ENCODE results near the gene LINGO1.

The LINGO1 gene

GRCh38 chr15:77647961-77648360 lies 15.2 kb upstream of the LINGO1 start:
- ATAC-seq (replicated peaks) = no peak
- H3K4me1 Mint-ChIP-seq (ENCODE audit: low read depth in 2 of 2) = no peaks in the 10 kb centered on the region
- H3K27me3 Mint-ChIP-seq = peaks cover 28 to 66% of the 10 kb centered on the region in 2 donors

DNA sequence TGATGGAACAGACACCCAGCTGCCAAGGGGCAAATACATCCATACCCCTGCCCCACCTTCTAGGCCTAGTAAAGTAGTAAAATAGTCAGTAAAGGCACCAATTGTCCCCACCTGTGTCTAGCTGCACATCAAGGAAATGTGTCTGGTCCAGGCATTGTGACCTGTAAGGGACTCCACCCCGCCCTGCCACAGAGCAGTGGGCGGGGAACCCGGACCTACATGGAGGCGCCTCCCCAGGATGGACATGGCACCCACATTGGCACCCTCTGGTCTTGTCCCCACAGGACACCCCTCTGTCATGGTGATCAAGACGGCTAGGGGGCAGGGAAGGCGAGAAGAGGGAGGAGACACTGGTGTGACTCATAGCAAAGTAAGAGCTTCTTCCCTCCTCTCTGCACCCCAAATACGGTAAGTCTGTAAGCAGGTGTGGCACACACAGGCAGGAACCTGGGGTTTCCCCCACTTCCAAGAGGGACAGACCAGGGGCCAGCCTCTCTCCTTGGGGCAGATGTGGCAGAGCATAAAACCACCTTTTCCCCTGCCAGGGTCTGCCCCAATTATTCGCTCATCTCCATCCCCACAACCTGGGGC lies 13.5 kb upstream of the LINGO1 start:
- H3K4me3 Mint-ChIP-seq = no peak overlapping the region
- DNase-seq = no peak
- no peaks in the 10 kb centered on the region for H3K9me3 Mint-ChIP-seq
- no peak for ATAC-seq (replicated peaks)
- H3K36me3 Mint-ChIP-seq (ENCODE audit: insufficient read depth) = no peaks in the 10 kb centered on the region
- H3K4me1 Mint-ChIP-seq (ENCODE audit: low read depth in 2 of 2) = no peaks in the 10 kb centered on the region
- H3K27me3 Mint-ChIP-seq = peaks cover 37 to 75% of the 10 kb centered on the region in 2 donors
- no peak overlapping the region for H3K27ac Mint-ChIP-seq

More at GRCh38 chr15:77647961-77648360, 15.2 kb upstream of the LINGO1 start:
- Mint-ChIP-seq H3K36me3 (ENCODE audit: insufficient read depth) (no peaks in the 10 kb centered on the region), H3K27ac (no peak overlapping the region), H3K9me3 (no peaks in the 10 kb centered on the region), H3K4me3 (no peak overlapping the region)
- no peak for DNase-seq

GRCh38 chr15:77645602-77646001 lies 12.9 kb upstream of the LINGO1 start:
- no peak for DNase-seq
- no peak for ATAC-seq (replicated peaks)
- peaks cover 40 to 81% of the 10 kb centered on the region in 2 donors for H3K27me3 Mint-ChIP-seq
- H3K27ac Mint-ChIP-seq = no peak overlapping the region
- H3K4me1 Mint-ChIP-seq (ENCODE audit: low read depth in 2 of 2) = no peaks in the 10 kb centered on the region
- no peak overlapping the region for H3K4me3 Mint-ChIP-seq
- no peaks in the 10 kb centered on the region for H3K9me3 Mint-ChIP-seq
- no peaks in the 10 kb centered on the region for H3K36me3 Mint-ChIP-seq (ENCODE audit: insufficient read depth)

- peaks cover 40 to 90% of the 10 kb centered on the region in 2 donors for H3K27me3 Mint-ChIP-seq
- no peaks in the 10 kb centered on the region for H3K36me3 Mint-ChIP-seq (ENCODE audit: insufficient read depth)
- H3K4me1 Mint-ChIP-seq (ENCODE audit: low read depth in 2 of 2) = no peaks in the 10 kb centered on the region
Observed at GRCh38 chr15:77644543-77645247, 12.0 kb upstream of the LINGO1 start.

DNA sequence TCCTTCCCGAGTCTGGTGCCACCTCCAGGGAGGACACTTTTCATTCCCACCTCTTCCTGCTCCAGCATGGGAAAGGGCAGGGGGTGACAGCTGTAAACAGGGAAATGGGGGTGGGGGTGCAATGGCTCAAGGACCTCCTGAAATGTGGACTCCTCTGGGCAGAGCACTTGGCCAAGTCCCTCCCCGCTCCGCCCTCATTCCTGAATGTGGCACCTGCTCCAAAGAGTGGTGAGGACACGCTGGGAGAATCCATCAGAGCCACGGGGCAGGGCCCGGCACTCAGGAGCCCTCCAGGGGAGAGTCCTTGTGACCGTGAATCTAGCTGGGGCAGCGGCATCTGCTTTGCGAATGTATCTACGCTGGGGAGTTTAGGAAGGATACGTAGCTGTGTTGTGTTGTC lies 11.1 kb upstream of the LINGO1 start:
- Mint-ChIP-seq H3K4me1 (ENCODE audit: low read depth in 2 of 2) (no peaks in the 10 kb centered on the region), H3K27ac (no peak overlapping the region), H3K4me3 (no peak overlapping the region), H3K27me3 (peaks cover 39 to 90% of the 10 kb centered on the region in 2 donors), H3K36me3 (ENCODE audit: insufficient read depth) (no peaks in the 10 kb centered on the region), H3K9me3 (no peaks in the 10 kb centered on the region)
- DNase-seq (no peak), ATAC-seq (replicated peaks) (no peak)

More at GRCh38 chr15:77644543-77645247, 12.0 kb upstream of the LINGO1 start:
- Mint-ChIP-seq H3K4me3 (no peak overlapping the region), H3K9me3 (no peaks in the 10 kb centered on the region), H3K27ac (no peak overlapping the region)
- ATAC-seq (replicated peaks) (no peak), DNase-seq (no peak)

- Mint-ChIP-seq H3K9me3 (no peaks in the 10 kb centered on the region), H3K4me1 (ENCODE audit: low read depth in 2 of 2) (no peaks in the 10 kb centered on the region), H3K27me3 (peaks cover 38 to 94% of the 10 kb centered on the region in 2 donors), H3K27ac (no peak overlapping the region), H3K36me3 (ENCODE audit: insufficient read depth) (no peaks in the 10 kb centered on the region), H3K4me3 (no peak overlapping the region)
- DNase-seq (no peak), ATAC-seq (replicated peaks) (no peak)
Observed at GRCh38 chr15:77642793-77643430, 10.2 kb upstream of the LINGO1 start.

GRCh38 chr15:77641999-77642398 lies 9.3 kb upstream of the LINGO1 start:
- Mint-ChIP-seq H3K27me3 (peaks cover 36 to 94% of the 10 kb centered on the region in 2 donors), H3K4me1 (ENCODE audit: low read depth in 2 of 2) (no peaks in the 10 kb centered on the region), H3K36me3 (ENCODE audit: insufficient read depth) (no peaks in the 10 kb centered on the region), H3K9me3 (no peaks in the 10 kb centered on the region), H3K27ac (no peak overlapping the region), H3K4me3 (no peak overlapping the region)
- no peak for ATAC-seq (replicated peaks)
- no peak for DNase-seq

- ATAC-seq (replicated peaks) (no peak), DNase-seq (no peak)
- H3K9me3 Mint-ChIP-seq = no peaks in the 10 kb centered on the region
- H3K4me3 Mint-ChIP-seq = no peak overlapping the region
- no peak overlapping the region for H3K27ac Mint-ChIP-seq
- peaks cover 43 to 94% of the 10 kb centered on the region in 2 donors for H3K27me3 Mint-ChIP-seq
- no peaks in the 10 kb centered on the region for H3K36me3 Mint-ChIP-seq (ENCODE audit: insufficient read depth)
- no peaks in the 10 kb centered on the region for H3K4me1 Mint-ChIP-seq (ENCODE audit: low read depth in 2 of 2)
Observed at GRCh38 chr15:77640615-77641014, 7.9 kb upstream of the LINGO1 start.

DNA sequence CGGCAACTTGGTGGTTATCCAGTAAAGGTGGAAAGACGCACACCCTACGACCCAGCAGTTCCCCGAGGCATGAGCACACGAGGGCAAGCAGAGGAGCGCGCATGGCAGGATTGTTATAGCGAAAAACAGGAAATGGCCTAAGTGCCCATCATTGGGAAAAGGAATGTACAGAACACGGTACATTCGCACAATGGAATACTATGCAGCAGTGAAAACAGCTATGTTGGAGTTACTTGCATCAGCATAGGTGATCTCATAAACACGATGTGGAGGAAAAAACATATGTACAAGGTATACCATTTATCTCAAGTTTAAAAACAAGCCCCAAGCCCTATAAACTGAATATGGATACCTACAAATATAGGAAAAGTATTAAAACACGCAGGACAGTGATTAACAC lies 6.7 kb upstream of the LINGO1 start:
- H3K4me3 Mint-ChIP-seq = no peak overlapping the region
- peaks cover 48 to 100% of the 10 kb centered on the region in 2 donors for H3K27me3 Mint-ChIP-seq
- H3K36me3 Mint-ChIP-seq (ENCODE audit: insufficient read depth) = no peaks in the 10 kb centered on the region
- H3K27ac Mint-ChIP-seq = no peak overlapping the region
- no peak for ATAC-seq (replicated peaks)
- H3K4me1 Mint-ChIP-seq (ENCODE audit: low read depth in 2 of 2) = no peaks in the 10 kb centered on the region
- H3K9me3 Mint-ChIP-seq = no peaks in the 10 kb centered on the region
- no peak for DNase-seq

- no peak overlapping the region for H3K27ac Mint-ChIP-seq
- H3K36me3 Mint-ChIP-seq (ENCODE audit: insufficient read depth) = no peaks in the 10 kb centered on the region
- H3K9me3 Mint-ChIP-seq = no peaks in the 10 kb centered on the region
- DNase-seq (no peak), ATAC-seq (replicated peaks) (no peak)
- peaks cover 8% of the 10 kb centered on the region in 2 donors for H3K4me1 Mint-ChIP-seq (ENCODE audit: low read depth in 2 of 2)
- H3K27me3 Mint-ChIP-seq = peaks cover 55 to 99% of the 10 kb centered on the region in 2 donors
- H3K4me3 Mint-ChIP-seq = no peak overlapping the region
Observed at GRCh38 chr15:77637851-77638692, 5.4 kb upstream of the LINGO1 start.

GRCh38 chr15:77636209-77636608 lies 3.5 kb upstream of the LINGO1 start:
- H3K27me3 Mint-ChIP-seq = peaks cover 47 to 85% of the 10 kb centered on the region in 2 donors
- ATAC-seq (replicated peaks) (no peak), DNase-seq (no peak)
- H3K4me3 Mint-ChIP-seq = no peak overlapping the region
- H3K36me3 Mint-ChIP-seq (ENCODE audit: insufficient read depth) = no peaks in the 10 kb centered on the region
- no peak overlapping the region for H3K27ac Mint-ChIP-seq
- peaks cover 8% of the 10 kb centered on the region in 2 donors for H3K4me1 Mint-ChIP-seq (ENCODE audit: low read depth in 2 of 2)
- no peaks in the 10 kb centered on the region for H3K9me3 Mint-ChIP-seq

DNA sequence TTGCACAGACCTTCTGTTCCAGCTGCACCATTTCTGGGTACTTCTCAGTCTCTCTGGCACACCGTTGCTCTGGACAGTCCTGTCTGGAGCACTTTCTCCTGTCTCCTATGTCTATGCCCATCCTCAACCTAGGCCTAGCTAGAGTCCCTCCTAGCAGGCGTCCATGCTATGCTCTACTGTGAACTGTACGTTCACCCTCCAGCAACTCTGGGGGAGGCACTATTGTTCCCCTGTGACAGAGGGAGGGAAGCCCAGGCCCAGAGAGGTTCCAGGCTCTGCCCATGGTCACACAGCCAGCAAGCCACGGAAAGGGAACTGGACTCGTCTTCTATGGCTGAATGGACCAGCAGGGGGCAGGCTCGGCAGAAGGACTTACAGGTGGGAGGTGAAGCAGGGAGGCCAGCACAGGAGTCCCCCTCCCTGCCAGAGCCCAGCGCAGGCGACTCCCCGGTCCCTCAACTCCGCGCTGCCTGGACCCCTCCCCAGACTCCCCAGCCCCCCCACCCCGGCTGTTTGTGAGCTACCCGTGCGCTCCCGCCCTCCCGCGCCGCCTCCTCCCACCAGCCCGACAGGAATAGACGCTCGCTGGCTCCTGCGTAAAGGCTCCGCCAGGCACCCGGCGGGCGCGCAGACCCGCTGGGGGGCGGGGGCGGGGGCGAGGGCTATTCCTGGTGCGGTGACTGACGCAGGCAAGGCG lies 1.7 kb upstream of the LINGO1 start:
- peak; percentile 56 for ATAC-seq (replicated peaks)
- peak; percentile 21 to 47 (median 31) for DNase-seq
- peaks cover 8% of the 10 kb centered on the region in 2 donors for H3K4me1 Mint-ChIP-seq (ENCODE audit: low read depth in 2 of 2)
- peaks cover 54 to 85% of the 10 kb centered on the region in 2 donors for H3K27me3 Mint-ChIP-seq
- H3K27ac Mint-ChIP-seq = no peak overlapping the region
- H3K36me3 Mint-ChIP-seq (ENCODE audit: insufficient read depth) = no peaks in the 10 kb centered on the region
- no peaks in the 10 kb centered on the region for H3K9me3 Mint-ChIP-seq
- H3K4me3 Mint-ChIP-seq = peak overlapping the region; percentile 59 to 71

DNA sequence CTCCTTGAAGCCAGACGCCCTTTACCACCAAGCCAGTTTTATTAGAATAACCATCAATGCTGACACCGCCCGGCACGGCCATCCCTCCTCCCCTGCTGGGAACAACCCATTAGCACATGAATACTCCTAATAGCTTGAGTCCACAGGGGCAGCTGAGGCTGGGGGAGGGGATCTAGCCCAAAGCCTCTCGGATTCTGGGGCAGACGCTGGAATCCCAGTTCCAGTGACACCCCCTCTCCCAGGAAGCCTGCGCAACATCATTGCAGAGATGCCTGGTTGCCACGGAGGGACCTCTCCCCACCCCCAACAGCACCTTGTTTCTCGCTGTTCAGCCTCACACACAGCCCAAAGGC lies 1.2 kb upstream of the LINGO1 start:
- no peak for DNase-seq
- Mint-ChIP-seq H3K36me3 (ENCODE audit: insufficient read depth) (no peaks in the 10 kb centered on the region), H3K9me3 (no peaks in the 10 kb centered on the region), H3K27me3 (peaks cover 50 to 82% of the 10 kb centered on the region in 2 donors), H3K4me3 (peak overlapping the region; percentile 59 to 71), H3K27ac (no peak overlapping the region), H3K4me1 (ENCODE audit: low read depth in 2 of 2) (peaks cover 8% of the 10 kb centered on the region in 2 donors)
- ATAC-seq (replicated peaks) = no peak
